NCI-H510A (cell line): ENCODE results near the gene THAP2.

Experiments
- DNase-seq: peaks from one replicate; lab custom pipeline; 2025; lab: John Stamatoyannopoulos, UW

Gene THAP2

DNA sequence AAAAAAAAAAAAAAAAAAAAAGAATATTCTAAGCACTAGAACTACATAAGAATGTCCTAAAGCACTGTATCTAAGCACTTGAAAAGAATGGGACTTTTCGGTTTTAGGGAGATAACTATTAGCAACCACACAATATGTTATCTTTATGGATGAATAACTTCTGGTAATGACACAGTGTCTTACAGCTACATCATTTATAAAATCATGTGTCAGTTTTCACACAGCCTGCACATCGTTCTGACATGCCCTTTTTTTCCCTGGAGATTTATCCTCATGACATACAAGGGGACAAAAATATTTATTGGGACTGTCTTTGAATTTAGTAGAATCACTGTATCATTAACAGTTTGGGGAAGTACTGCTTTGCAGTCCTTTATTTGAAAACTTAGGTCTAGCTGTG is 39.1 kb downstream of the THAP2 start:
- no peak for DNase-seq

DNA sequence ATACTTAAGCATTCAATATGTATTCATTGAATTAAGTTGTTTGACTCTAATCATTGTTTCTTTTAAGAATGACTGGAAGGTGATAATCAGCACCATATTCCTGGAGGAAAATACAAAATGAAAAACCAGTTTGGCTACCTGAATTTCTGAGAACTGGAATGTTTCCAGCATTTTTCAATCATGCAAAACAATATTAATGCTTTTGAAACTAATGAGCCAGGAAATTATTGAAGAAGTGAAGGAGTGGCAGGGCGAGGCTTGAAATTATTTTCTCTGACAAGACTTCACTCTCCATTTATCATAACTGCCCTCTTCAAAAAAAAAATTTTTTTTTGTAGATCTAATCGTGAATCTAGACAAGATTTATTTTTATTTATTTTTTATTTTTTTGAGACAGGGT is 40.8 kb downstream of the THAP2 start:
- DNase-seq = no peak

DNA sequence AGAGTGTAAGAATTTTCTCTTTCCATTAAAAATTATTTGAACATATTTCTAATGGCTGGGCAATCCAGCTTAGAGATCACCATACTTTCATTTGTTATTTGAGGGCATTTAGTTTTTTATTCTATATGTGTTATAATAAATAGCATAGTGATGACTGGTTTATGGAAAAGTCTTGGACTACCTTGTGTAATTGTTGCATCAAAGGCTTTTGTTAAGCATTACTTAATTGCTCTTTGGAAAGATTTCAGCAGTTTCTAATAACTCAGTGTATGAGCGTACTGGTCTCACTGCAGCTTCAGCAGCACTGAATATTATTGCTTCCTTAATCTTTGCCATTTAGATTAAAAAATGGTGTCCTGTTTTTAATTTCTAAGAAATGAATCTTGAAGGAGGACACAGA is 44.6 kb downstream of the THAP2 start:
- DNase-seq = no peak

DNA sequence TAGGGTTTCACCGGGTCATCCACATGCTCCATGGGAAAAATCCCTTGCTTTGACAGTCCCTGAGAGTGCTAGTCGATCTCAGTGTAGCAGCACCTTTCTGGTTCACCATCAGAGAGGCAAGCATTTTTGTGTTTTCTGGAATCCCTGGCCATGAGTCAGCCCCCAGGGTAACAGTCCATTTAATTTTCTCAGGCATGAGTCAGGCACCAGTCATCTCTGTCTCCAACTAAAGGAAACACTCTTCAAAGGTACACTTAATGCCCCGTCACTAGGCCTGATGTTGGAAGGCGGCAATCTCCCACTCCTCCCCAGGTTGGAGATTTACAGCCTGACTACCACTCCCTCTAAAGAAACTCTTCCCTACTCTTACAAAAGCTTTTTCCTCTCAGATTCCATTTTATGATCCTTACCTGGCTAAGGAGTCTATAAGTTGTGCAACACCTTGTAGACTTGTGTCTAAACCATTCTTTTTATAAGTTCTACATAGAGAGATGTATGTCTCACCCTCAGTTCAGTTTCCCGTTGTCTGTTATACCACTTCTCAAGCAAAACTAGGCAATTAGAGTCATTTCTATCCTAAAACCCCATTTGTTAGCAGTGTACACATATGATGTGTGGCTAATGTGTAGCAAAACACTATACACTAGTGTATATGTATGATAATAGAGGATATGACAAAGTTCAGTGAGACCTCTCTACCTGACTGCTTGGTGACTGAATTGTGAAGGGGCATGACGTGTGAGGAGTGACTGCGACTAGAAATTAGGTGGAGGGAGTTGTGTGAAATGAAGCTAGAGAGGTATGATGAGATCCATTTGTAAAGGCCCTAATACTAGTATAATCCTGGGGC is 46.4 kb downstream of the THAP2 start:
- no peak for DNase-seq

DNA sequence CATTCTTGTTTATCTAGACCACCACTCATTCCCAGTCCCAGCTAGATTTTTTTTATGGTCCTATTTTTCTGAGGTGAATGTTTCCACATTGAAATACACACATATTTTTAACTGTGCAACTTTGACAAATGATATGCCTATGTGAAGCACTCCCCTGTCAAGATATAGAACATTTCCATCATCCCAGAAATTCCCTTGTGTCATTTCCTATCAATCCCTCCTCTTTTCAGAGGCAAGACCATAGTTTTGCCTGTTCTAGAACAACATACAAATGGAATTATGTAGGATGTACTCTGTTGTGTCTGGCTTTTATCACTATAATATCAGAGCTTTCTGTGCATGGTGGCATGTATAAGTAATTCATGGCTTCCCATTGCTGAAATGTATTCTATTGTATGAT is 54.5 kb downstream of the THAP2 start:
- no peak for DNase-seq

DNA sequence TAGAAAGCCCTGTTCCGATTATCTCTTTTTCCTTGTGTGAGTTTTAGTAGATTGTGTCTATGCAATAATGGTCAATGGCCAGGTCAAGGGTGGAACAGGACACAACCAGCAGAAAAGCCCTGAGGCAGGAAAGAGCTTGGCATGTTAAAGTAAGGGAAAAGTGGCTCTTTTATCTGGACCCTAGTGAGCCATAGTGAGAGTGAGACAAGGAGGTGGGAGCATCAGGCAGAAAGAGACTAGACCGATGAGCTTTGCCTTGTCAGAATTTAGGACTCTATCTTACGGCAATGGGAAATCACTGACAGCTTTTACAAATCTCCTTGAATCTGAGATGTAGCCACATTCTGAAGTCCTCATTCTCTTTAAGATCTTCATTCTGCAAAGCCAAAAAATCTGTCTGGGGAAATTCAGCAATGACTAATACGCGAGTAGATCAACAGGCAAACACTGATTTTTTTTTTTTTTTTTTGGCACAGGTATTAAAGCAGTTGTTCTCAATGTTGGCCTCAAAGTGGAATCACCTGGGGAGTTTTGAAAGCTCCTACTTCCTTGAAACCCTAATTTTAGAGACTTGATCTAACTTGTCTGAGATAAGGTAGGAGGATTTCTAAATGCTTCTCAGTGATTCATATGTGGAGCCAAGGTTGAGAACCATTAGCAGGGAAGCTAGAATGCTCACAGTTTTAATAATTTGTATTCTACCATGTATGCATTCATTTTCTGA is 55.7 kb downstream of the THAP2 start:
- DNase-seq = no peak

DNA sequence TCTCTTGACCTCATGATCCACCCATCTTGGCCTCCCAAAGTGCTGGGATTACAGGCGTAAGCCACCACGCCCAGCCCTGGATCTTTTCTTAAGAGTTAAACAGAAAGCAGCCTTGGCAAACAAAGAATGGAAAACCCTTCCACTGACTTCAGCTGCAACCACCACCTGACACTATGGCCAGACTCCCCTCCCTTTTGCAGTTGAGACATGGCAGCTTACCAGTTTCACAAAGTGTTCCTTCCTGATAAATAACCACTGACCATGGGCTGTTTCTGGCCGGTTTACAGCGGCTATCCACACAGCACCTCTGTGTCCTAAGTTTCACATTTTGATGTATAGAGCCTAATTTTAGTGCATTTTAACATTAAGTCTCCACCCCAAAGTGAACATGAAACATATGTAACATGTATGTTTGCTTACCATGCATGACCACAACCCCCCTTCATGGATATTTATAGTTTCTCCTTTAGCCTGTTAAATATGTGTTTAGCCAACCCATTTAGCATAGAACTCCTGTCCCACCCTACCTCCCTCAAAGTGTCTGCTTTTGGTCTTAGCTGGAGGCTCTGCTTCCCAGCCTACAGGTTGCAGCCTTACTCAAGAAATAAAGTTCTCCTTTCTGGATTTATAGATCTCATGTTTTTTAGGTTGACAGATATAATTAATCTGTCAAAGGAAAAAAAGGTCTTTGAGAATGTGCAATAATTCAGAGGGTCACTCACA is 57.8 kb downstream of the THAP2 start:
- no peak for DNase-seq

DNA sequence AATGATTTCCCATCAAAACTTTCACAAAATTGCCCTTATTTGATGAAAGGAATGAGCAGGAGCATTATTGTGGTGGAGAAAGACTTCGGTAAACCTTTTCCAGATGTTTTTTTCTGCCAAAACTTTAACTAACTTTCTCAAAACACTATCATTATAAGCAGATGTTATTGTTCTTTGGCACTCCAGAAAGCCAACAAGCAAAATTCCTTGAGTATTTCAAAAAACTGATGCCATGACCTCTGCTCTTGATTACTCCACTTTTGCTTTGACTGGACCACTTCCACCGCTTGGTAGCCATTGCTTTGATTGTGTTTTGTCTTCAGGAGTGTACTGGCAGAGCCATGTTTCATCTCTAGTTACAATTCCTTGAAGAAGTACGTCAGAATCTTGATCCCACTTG is 60.9 kb downstream of the THAP2 start:
- no peak for DNase-seq

DNA sequence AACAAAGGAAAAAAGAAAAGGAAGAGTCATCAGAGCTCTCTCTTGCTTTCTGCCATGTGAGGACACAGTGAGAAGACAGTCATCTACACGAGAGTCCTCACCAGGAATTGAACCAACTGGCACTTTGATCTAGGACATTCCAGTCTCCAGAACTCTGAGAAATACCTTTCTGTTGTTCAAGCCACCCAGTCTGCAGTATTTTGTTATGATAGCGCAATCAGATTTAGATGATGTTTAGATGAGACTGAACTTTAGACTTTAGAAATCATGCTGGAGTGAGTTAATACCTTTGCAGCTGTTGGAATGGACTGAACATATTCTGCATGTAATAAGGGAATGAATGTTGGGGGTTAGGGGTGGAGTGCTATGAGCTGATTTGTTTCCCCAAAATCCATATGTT is 62.4 kb downstream of the THAP2 start:
- no peak for DNase-seq

DNA sequence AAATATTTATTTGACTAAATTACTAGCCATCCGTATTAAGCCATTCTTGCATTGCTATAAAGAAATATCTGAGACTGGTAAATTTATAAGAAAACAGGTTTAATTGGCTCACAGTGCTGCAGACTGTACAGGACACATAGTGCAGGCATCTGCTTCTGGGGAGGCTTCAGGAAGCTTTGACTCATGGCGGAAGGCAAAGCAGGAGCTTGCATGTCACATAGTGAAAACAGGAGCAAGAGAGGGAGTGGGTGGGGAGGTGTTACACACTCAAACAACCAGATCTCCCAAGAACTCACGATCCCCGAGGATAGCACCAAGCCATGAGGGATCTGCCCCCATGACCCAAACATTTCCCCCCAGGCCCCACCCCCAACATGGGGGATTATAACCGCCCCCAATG is 63.9 kb downstream of the THAP2 start:
- DNase-seq = no peak
